WTC11 (cell line): ENCODE data around the gene RPS6KB2.

ENCODE experiments used
- AFF4 ChIP-seq: sonication (generic); formaldehyde crosslinking; IDR thresholded peaks from 2 replicates; pipeline ENCODE4 v1.8.1; 2023; ENCODE audit warnings: mild to moderate bottlenecking, missing genetic modification reagents, borderline replicate concordance
- ATF3 ChIP-seq: sonication (generic); formaldehyde crosslinking; conservative IDR thresholded peaks from 2 replicates; pipeline ENCODE4 v1.8.1; 2022; ENCODE audit warnings: mild to moderate bottlenecking, missing genetic modification reagents
- CTCF ChIP-seq: fragments of 200-600 bp; IDR thresholded peaks from 2 replicates; pipeline ENCODE4 v1.8.0; 2022; ENCODE audit warnings: antibody characterized with exemption
- GTF2I ChIP-seq: fragments of 250-450 bp; sonication (Bioruptor Pico); conservative IDR thresholded peaks from 2 replicates; pipeline ENCODE4 v1.4.0; 2021; ENCODE audit warnings: mild to moderate bottlenecking
- MLX ChIP-seq: sonication (generic); formaldehyde crosslinking; IDR thresholded peaks from 2 replicates; pipeline ENCODE4 v1.8.1; 2023; ENCODE audit warnings: mild to moderate bottlenecking, missing genetic modification reagents, moderate library complexity
- NR3C1 ChIP-seq: sonication (generic); formaldehyde crosslinking; conservative IDR thresholded peaks from 2 replicates; pipeline ENCODE4 v1.8.1; 2023; ENCODE audit warnings: low read depth, mild to moderate bottlenecking, missing genetic modification reagents
- PRDM15 ChIP-seq: sonication (generic); formaldehyde crosslinking; IDR thresholded peaks from 2 replicates; pipeline ENCODE4 v1.8.0; 2022; ENCODE audit warnings: missing genetic modification reagents
- SP1 ChIP-seq: sonication (generic); formaldehyde crosslinking; conservative IDR thresholded peaks from 2 replicates; pipeline ENCODE4 v1.8.1; 2022; ENCODE audit warnings: missing genetic modification reagents
- TEAD1 ChIP-seq: sonication (generic); formaldehyde crosslinking; IDR thresholded peaks from 2 replicates; pipeline ENCODE4 v1.8.0; 2022; ENCODE audit warnings: mild to moderate bottlenecking, missing genetic modification reagents
- TP53 ChIP-seq: sonication (generic); formaldehyde crosslinking; IDR thresholded peaks from 2 replicates; pipeline ENCODE4 v1.8.1; 2023; ENCODE audit warnings: mild to moderate bottlenecking, missing genetic modification reagents
- USF2 ChIP-seq: sonication (generic); formaldehyde crosslinking; IDR thresholded peaks from 2 replicates; pipeline ENCODE4 v1.8.1; 2023; ENCODE audit warnings: mild to moderate bottlenecking, missing genetic modification reagents, moderate library complexity
- ZNF121 ChIP-seq: sonication (generic); formaldehyde crosslinking; IDR thresholded peaks from 2 replicates; pipeline ENCODE4 v1.8.0; 2023; ENCODE audit warnings: missing genetic modification reagents
- ZNF281 ChIP-seq: sonication (generic); formaldehyde crosslinking; IDR thresholded peaks from 2 replicates; pipeline ENCODE4 v1.8.0; 2023; ENCODE audit warnings: mild to moderate bottlenecking, missing genetic modification reagents
- ZNF416 ChIP-seq: fragments of 250-450 bp; sonication (Bioruptor Pico); IDR thresholded peaks from 2 replicates; pipeline ENCODE4 v1.9.0; 2021; ENCODE audit warnings: mild to moderate bottlenecking, inconsistent platforms

DNA sequence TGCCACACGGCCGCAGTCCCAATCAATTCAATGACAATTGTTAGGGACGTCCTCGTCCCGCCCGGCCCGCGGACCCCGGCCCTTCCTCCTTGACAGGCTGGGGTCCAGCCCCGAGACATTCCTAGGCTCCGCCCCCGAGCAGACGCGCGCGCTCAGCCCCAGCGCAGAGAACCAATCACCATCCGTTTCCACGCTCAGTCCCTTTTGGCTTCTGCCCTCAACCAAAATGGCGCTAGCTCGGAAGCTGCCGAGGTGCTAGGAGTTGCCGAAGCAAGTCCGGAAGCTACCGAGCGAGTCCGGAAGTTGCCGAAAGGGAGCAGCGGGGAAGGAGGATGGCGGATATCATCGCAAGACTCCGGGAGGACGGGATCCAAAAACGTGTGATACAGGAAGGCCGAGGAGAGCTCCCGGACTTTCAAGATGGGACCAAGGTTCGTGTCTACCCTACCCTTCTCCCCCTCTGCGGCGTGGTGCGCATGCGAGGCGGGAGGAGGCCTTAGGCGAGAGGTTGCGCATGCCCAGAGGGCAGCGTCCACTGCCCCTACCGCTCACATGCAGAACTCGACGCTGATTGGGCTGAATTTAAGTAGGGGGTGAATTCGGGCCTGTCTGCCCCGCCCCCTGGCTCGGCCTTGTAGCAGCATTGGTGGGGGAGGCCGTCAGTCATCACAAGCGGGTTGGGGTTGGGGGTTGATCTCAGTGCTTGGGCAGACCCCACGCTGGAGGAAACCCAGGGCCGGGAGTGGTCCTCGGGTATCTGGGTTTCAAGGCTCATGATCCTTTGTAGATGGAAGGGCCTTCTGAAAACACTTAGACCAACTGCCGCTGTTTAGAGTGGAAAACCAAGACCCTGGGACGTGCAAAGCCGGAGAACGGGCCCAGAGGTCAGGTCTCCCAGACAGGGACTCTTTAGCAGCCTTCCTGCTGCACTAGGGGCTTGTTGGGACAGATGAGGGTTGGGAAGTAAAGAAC, 54.8 kb downstream of the RPS6KB2 start, which contains the start of gene AIP:
- TF ChIP-seq CTCF (no peak), ATF3 (peak; percentile 91), ZNF121 (CRISPR knock-in tag) (peak; percentile 81), ZNF281 (CRISPR knock-in tag) (peak; percentile 97), PRDM15 (CRISPR knock-in tag) (peak; percentile 73; the same call in 1 of the 2 replicates), MLX (CRISPR knock-in tag) (peak; percentile 94; the same call in 1 of the 2 replicates), TP53 (CRISPR knock-in tag) (peak; percentile 96), AFF4 (peak; percentile 98), TEAD1 (peak; percentile 99), GTF2I (no peak), ZNF416 (CRISPR knock-in tag) (no peak), NR3C1 (CRISPR knock-in tag) (no peak), USF2 (CRISPR knock-in tag) (no peak; the same call in 1 of the 2 replicates), SP1 (CRISPR knock-in tag) (peak; percentile 79)
